ENCODE data around the gene NOLC1.
"Not testable (repeated sequence)": the region's sequence is repeated elsewhere in the genome, so short reads cannot be mapped to it uniquely, and the experiment has no call there.

NOLC1 gene

DNA sequence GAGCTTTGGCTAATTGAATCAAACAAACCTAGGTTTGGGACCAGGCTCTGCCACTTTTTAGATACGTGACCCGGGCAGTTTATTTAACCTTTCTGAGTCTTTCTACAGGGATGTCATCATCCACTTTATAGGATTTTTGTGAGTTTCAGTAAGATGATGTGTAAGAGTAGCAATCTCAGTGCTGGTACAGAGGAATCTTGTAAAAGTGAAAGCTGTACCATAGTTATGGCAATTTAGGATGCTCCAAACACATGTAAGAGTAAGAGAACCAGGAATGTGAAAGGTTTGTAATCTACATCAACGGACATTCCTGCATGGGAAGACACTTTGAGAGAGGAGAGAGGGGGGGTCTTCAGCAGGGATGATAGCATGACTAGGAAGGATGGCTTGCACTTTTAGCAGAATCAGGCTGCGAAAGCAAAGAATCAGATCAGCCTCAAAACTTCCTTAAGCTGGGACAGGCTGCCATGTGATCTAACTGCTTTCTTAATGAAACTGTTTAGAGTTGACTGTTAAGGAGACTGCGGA lies 968 bp downstream of the NOLC1 start:
- no peak for DNase-seq (ENCODE audit: low spot score)

DNA sequence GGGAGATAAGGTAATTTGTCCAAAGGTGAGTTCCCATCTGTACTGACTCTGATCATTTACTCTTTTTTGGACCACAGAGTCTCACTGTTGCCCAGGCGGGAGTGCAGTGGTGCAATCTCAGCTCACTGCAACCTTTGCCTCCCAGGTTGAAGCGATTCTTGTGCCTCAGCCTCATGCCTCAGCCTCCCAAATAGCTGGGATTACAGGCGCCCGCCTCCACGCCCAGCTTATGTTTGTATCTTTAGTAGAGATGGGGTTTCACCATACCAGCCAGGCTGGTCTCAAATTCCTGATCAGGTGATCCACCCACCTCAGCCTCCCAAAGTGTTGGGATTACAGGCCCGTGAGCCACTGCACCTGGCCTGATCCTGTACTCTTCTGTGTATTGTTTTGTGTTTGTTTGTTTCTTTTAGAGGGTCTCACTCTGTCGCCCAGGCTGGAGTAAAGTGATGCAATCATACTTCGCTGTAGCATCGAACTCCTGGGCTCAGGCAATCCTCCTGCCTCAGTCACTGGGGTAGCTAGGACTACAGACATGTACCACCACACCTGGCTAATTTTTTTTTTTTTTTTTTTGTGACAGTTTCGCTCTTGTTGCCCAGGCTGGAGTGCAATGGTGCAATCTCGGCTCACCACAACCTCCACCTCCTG lies 2.4 kb downstream of the NOLC1 start:
- DNase-seq (ENCODE audit: low spot score), result no peak

DNA sequence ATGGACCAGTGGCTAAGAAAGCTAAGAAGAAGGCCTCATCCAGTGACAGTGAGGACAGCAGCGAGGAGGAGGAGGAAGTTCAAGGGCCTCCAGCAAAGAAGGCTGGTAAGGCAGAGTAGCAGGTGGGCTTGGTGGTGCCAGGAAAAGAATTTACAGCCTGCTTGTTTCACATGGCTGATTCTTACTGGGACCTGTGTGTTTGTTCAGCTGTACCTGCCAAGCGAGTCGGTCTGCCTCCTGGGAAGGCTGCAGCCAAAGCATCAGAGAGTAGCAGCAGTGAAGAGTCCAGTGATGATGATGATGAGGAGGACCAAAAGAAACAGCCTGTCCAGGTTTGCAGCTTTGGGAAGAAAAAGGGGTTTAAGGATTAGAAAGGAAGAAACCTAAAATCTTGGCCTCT lies 5.0 kb downstream of the NOLC1 start:
- no peak for DNase-seq (ENCODE audit: low spot score)

DNA sequence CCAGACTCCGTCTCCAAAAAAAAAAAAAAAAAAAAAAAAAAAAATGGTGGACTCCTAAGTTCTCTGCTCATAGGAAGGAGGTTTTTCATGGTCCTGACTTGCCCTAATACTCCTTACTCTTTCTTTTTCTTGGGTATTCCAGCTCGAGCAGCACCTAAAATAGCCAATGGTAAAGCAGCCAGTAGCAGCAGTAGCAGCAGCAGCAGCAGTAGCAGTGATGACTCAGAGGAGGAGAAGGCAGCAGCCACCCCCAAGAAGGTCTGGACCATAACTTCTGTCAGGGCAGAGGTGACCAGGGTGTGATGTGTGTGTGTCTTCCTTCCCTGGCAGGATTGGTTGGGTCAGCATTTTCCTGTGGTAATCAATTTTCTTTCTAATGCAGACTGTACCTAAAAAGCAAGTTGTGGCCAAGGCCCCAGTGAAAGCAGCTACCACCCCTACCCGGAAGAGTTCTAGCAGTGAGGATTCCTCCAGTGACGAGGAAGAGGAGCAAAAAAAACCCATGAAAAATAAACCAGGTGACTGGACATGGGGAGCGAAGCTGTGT lies 6.9 kb downstream of the NOLC1 start:
- no peak for DNase-seq (ENCODE audit: low spot score)

DNA sequence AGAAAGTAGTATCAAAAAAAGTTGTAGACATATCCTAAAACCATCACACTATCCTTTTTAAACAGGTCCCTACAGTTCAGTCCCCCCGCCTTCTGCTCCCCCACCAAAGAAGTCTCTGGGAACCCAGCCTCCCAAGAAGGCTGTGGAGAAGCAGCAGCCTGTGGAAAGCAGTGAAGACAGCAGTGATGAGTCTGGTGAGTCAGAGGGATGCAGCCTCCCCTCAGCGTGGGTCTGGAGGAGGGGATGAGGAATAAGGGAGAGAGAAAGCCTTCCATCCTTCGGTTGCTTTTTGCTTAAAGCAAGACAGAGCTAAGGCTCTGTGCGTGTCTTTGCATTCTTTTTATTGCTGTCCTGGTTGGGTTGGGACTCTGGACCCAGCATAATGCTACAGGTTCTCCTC lies 7.6 kb downstream of the NOLC1 start:
- no peak for DNase-seq (ENCODE audit: low spot score)

DNA sequence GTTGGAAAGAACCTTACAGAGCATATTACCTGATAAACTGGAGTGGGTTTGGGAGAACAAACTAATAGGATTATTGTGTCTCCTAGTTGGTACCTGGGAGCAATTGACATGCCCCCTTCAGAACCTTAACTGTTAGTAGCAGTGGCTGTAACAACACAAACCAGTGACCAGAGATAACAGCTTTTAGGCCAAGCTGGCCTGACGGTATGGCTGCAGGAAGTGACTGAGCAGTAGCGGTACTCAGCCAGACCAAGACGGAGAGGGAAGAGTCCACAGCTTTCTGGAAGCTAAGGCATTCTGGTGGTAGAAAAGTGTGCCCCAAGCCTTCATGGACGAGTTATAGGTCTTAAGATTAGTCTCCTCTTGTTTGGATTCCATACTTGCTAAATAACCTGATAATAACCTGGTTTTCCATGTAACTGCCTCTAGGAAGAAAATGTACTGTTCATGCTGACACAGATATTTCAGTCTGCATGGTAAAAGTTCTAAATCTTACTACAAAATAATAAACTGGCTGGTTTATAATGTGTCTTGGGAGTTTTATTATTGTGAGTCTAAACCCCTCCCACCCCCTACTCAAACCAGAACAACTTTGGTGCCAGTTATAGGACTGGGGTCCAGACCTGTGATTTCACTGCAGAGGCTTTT lies 11.3 kb downstream of the NOLC1 start:
- DNase-seq (ENCODE audit: low spot score), result no peak

DNA sequence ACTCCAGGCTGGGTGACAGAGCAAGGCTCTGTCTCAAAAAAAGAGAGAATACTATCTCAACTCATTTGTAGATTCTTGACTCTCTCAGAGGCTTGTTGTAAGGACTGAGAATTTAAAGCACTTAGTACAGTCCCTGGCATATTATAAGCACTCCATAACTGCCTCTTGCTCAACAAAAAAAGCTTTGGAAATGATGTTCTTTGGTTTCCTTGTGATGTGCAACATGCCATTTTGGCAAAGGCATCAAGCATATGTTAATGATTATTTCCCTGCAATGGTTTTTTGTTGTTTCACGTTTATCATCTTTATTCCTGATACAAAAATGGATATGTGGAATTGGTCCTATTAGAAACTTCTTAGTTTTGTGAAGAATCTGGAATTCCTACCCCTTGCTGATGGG lies 15.7 kb downstream of the NOLC1 start:
- no peak for DNase-seq (ENCODE audit: low spot score)

DNA sequence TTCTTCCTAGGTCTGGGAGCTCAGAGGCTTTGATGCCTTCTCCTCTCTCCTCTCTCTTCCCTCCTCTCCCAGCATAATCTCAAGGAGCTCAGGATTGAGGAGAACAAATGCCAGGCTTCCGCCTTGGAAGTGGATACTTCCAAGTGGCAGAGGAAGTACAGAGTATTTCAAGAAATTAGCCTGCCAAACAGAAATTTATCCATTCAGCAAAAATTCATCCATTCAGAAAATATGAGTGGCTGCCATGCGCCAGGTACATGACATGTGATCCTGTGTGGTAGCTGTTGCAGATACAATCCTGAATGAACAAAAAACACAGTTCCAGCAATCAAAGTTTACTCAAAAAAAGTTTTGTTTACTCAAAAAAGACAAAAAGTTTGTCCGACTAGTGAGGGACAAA lies 18.4 kb downstream of the NOLC1 start:
- no peak for DNase-seq (ENCODE audit: low spot score)

DNA sequence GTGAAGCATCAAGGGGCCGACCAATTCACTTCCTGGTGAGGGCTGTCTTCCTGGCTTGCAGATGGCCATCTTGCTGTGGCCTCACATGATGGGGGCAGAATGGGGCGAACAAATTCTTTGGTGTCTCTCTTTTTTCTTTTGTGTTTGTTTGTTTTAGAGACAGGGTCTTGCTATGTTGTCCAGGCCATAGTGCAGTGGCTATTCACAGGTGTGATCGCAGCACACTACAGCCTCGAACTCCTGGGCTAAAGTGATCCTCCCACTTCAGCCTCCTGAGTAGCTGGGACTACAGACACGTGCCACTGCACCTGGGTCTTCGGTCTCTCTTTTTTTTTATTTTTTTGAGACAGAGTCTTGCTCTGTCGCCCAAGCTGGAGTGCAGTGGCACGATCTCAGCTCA lies 20.1 kb downstream of the NOLC1 start:
- DNase-seq (ENCODE audit: low spot score), result no peak

DNA sequence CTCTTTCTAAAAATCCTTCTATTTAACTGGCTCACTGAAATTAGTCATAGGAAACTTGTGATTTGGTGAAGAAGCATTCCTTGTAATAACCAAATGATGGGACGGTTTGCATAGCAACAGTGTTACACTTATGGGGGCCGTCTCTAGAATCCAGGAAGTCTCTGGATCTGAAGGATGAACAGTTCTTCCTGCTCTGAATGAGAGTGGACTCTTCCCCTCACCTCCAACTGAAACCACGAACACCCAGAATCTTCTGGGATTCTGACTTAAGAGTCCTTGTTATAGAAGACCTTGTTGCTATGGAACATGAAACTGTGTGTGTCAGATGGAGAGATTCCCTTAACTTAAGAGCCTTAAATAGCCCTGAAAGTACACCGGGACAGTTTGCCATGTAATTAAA lies 23.2 kb downstream of the NOLC1 start:
- no peak for DNase-seq (ENCODE audit: low spot score)

DNA sequence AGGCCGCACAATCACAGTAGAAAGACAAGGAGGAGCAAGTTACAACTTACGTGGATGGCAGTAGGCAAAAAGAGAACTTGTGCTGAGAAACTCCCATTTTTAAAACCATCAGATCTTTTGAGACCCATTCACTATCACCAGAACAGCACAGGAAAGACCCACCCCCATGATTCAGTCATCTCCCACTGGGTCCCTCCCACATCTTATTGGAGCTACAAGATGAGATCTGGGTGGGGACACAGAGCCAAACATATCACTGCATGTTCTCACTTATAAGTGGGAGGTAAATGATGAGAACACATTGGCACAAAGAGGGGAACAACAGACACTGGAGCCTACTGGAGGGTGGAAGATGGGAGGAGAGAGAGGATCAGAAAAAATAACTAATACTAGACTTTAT lies 32.4 kb downstream of the NOLC1 start:
- no peak for DNase-seq (ENCODE audit: low spot score)

DNA sequence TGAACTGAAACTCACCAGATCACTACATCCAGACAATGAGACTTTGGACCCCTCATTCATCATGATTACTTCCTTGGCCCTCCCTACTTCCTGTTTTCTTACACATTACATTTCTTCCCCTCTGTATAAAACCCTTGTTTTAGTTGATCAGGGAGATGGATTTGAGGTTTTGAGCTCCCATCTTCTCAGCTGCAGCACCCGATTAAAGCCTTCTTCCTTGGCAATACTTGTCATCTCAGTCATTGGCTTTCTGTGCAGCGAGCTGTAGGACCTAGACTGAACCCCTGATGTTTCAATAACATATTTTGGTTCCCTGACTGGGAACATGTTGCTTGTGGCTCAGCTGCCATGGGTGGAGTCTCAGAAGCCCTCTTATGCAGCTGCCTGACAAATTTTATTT lies 33.1 kb downstream of the NOLC1 start:
- no peak for DNase-seq (ENCODE audit: low spot score)

DNA sequence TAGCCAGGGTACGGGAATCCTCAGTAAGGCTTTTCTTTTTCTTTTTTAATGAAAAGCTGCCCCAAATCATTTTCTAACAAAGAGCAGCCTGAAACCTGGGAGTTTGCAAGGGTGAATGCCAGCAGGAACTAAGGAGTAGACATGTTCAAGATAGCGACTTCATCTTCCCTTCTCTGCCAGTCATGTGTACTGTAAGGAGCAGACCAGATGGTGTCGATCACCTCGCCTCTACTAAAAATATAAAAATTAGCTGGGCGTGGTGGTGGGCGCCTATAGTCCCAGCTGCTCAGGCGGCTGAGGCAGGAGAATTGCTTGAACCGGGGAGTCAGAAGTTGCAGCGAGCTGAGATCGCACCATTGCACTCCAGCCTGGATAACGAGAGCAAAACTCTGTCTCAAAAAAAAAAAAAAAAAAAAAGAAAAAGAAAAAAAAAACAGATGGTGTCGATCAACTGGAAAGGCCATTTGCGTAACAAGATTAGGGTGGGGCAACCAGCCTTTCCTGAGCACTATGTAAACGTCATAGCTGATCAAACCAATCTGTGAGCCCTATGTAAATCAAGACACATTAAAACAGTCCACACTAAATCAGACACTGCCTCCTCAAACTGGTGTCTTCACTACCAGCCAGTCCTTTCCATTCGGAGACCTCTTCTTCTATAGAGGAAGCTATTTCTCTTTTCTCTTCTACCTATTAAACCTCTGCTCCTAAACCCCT lies 33.8 kb downstream of the NOLC1 start:
- no peak for DNase-seq (ENCODE audit: low spot score)

DNA sequence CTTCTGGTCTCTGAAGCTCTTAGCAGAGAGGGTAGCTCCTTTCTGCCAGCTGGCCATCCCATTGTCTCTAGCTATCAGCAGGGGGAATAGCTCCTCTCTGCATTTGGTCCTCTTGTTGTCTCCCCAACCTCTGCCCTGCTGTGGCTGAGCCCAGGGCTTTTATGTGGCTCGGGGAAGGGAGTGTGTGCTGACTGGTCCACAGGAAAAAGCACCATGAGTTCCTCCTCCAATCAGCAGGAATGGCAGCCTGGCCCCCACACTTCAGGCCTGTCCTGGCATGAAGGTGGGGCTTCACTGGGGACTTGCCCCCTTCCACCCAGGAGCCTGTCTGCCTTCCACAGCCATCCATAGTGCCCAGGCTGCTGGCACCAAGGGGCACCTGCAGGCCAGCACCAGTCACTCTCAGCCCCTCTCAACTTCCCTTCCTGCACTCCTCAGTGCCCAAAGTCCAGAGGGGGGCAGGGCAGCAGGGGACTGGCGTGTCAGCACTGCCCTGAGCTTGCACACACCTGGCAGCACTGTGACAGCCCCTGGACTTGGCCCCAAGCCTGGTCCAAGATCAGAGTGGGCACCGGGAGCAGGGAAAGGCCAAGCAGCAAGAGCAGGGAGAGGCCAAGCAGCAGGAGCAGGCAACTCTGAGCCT lies 36.2 kb downstream of the NOLC1 start:
- no peak for DNase-seq (ENCODE audit: low spot score)

DNA sequence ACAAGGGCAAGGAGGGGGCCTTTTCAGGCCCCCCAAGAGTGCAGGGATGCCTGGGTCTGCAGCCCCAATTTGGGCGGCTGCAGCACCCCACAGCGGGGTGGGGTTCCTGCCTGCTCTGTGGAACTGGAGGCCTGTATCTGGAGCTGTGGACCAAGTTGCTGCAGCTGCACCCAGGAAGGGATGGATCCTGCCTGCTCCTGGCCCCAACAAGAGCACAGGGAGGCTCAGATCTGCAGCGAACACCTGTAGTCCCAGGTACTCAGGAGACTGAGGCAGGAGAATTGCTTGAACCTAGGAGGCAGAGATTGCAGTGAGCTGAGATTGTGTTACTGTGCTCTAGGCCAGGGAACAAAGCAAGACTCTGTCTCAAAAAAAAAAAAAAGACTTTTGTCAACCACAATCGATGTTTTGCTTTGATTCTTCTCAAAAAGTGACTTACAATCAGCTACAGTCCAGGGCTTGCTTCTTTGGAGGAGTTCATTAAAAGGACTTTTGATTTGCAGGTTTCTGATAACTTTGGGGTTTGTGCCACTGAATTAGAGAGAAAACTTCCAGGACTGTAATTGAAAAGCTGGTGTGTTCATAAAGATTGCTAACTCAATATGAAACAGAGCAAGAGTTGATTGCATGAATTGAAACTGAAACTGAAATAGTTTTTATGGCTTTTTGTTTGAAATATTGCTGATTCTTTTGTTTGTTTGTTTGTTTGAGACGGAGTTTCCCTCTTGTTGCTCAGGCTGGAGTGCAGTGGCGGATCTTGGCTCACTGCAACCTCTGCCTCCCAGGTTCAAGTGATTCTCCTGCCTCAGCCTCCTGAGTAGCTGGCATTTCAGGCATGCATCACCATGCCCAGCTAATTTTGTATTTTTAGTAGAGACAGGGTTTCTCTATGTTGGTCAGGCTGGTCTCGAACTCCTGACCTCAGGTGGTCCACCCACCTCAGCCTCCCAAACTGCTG lies 37.0 kb downstream of the NOLC1 start:
- not testable (repeated sequence) for DNase-seq (ENCODE audit: low spot score)

DNA sequence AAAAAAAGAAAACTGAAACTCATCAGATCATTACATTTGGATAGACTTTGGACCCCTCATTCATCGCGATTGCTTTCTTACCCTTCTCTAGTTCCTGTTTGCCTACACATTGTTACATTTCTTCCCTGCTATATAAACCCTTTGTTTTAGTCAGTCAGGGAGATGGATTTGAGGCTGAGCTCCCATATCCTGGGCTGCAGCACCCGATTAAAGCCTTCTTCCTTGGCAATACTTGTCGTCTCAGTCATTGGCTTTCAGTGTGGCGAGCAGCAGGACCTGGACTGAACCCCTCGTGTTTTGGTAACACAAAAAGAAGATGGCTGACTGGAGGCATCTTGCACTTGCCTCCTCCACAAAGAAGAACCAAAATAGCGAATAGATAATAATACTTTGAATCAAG lies 39.8 kb downstream of the NOLC1 start:
- DNase-seq (ENCODE audit: low spot score), result no peak

DNA sequence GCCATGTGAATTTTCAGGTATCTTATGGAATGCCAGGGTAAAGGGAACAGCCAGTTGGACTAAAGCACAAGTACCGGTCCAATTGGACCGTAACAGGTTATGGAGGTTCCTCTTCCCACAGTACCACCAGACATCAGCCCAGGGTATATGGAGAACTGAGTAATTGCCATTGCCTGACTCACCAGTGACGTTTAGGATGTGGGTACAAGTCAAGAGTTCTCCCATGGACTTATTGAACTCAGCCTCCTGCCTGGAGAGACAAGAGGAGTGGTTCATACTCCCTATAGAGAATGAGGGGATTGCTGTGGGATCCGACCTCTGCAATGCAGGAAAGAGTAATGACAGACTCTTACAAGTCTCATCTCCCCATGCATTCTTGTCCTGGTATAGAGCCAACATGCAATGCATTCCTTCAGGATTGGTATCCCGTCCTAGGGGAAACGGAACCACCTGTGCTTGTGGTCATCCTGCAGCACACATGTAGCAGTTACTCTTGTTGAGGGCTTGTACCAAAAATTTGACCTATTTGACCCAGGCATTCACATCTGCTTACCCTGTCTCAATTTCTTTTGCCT lies 43.2 kb downstream of the NOLC1 start:
- no peak for DNase-seq (ENCODE audit: low spot score)

DNA sequence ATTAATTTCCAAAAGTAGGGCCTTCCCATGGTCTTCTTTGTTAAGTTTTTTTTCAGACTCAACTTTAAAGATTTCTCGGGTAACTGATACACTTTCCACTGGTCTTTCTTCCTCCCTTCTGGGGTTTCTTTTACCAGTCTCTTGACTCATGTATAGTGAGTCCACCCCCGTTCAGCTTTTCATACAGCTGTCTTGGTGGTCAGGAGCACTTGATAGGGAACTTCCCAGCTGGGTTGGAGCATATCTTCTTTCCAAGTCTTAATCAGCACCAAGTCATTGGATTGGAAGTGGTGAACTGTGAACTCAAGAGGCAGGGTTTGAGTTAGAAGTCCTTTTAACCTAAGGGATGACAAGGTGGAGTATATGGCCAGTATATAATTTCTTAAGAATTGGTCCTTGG lies 44.7 kb downstream of the NOLC1 start:
- no peak for DNase-seq (ENCODE audit: low spot score)

DNA sequence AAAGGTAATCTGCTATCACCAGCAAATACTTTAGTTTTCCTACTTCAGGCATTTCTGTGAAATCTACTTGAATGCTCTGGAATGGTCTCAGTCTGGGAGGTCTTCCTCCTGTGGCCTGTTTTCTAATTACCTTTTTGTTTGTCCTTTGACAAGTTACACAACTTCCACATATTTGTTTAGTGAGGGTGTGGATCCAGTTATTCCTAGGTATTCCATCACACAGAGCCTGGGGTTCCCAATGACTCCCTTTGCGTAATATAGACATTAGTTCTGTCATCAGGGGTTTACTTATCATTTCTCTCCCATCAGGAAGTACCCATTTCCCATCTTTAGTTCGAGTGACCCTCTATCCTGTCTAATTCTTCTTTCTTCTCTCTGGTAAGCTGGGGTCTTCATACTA lies 45.8 kb downstream of the NOLC1 start:
- no peak for DNase-seq (ENCODE audit: low spot score)

DNA sequence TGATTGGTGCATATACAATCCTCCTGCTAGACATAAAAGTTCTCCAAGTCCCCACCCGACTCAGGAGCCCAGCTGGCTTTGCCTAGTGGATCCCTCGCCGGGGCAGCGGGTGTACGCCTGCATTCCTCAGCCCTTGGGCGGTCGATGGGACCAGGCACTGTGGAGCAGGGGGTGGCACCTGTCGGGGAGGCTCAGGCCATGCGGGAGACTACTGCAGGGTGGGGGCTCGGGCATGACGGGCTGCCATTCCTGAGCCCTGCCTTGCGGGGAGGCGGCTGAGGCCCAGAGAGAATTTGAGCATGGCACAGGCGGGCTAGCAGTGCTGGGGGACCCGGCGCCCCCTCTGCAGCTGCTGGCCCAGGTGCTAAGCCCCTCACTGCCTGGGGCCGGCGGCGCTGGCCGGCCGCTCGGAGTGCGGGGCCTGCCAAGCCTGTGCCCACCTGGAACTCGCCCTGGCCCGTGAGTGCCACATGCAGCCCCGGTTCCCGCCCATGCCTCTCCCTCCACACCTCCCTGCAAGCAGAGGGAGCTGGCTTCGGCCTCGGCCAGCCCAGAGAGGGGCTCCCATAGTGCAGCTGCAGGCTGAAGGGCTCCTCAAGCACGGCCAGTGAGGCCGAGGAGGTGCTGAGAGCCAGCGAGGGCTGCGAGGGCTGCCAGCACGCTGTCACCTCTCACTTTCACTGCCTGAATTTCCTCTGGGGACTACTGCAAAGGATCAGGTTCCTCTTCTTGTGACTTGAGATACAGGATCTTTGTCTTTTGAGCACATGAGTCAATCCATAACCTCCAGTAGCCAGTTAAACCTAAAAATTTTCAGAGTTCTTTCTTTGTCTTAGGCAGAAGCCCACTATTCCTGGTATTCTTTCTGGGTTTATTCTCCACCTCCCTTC lies 48.8 kb downstream of the NOLC1 start:
- DNase-seq (ENCODE audit: low spot score), result no peak
